Adipocyte (in vitro differentiated cells): ENCODE measurements around the gene FAM184B.
"Not testable (repeated sequence)": the region's sequence is repeated elsewhere in the genome, so short reads cannot be mapped to it uniquely, and the experiment has no call there.

Experiments
- DNase-seq: peaks from one replicate; pipeline ENCODE4 v3.0.0-alpha.2; 2015; ENCODE audit warnings: low read depth
- H3K27me3 ChIP-seq: replicated peaks from 2 replicates; pipeline ENCODE4 v1.7.0; 2013; ENCODE audit warnings: mild to moderate bottlenecking, low read length, moderate library complexity; ENCODE audit not compliant: control insufficient read depth, insufficient read depth
- H3K36me3 ChIP-seq: 2 replicates; pipeline ENCODE4 v1.7.0; 2013; ENCODE audit warnings: low read length, mild to moderate bottlenecking, moderate library complexity; ENCODE audit not compliant: control insufficient read depth, insufficient read depth, severe bottlenecking
- H3K4me1 ChIP-seq: 2 replicates; pipeline ENCODE4 v1.7.0; 2013; ENCODE audit warnings: mild to moderate bottlenecking, low read length, moderate library complexity; ENCODE audit not compliant: control insufficient read depth, insufficient read depth
- H3K4me3 ChIP-seq: 2 replicates; pipeline ENCODE4 v1.7.0; 2013; ENCODE audit warnings: mild to moderate bottlenecking, low read length, moderate library complexity
- H3K9ac ChIP-seq: 2 replicates; pipeline ENCODE4 v1.7.0; 2013; ENCODE audit warnings: mild to moderate bottlenecking, low read length, moderate library complexity
- H3K9me3 ChIP-seq: 2 replicates; pipeline ENCODE4 v1.7.0; 2013; ENCODE audit warnings: mild to moderate bottlenecking, low read length, moderate library complexity; ENCODE audit not compliant: control insufficient read depth

FAM184B gene

DNA sequence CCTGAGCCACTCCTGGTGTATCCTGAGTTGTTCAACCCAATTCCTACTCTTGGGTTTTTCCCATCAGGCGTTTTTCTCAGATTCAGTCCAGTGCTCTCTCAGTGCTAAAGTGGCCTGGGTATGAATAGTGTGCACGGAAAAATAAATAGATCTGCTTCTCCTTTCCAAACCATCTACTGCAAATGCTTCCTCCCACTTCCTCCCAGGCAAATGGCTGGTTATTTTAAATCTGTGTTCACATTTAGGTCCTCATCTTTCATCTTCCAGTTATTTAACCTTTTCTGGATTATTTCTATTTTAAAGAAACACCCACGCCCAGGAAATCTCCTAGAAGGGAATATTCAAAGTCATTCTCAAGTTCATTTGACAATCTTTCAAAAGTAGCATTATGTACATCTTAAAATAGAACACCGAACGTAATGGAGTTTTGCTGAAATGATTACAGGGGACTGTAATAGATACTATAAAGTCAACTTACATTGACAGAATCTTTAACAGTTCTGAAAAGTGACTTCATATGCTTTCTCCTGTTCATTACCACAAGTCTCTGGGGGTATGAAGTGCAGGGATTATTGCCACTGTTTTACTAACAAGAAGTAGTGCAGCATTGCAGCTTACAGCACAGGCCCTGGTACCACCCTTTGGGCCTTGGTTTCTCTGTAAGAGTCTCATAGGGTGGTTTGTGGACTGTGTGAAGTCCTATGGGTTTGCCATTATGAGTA is 100.7 kb downstream of the FAM184B start:
- H3K4me1 ChIP-seq: no peaks in the 10 kb centered on the region
- no peaks in the 10 kb centered on the region for H3K36me3 ChIP-seq
- no peaks in the 10 kb centered on the region for H3K27me3 ChIP-seq
- H3K9me3 ChIP-seq: no peaks in the 10 kb centered on the region
- no peak for DNase-seq
- no peak overlapping the region for H3K4me3 ChIP-seq
- no peak overlapping the region for H3K9ac ChIP-seq

- Histone ChIP-seq H3K4me1 (no peaks in the 10 kb centered on the region), H3K27me3 (peaks cover 5% of the 10 kb centered on the region), H3K4me3 (no peak overlapping the region), H3K9ac (no peak overlapping the region), H3K9me3 (peaks cover 11% of the 10 kb centered on the region), H3K36me3 (no peaks in the 10 kb centered on the region)
- DNase-seq: no peak
These were observed 111.0 kb downstream of the FAM184B start for GRCh38 chr4:17670423-17670822.

DNA sequence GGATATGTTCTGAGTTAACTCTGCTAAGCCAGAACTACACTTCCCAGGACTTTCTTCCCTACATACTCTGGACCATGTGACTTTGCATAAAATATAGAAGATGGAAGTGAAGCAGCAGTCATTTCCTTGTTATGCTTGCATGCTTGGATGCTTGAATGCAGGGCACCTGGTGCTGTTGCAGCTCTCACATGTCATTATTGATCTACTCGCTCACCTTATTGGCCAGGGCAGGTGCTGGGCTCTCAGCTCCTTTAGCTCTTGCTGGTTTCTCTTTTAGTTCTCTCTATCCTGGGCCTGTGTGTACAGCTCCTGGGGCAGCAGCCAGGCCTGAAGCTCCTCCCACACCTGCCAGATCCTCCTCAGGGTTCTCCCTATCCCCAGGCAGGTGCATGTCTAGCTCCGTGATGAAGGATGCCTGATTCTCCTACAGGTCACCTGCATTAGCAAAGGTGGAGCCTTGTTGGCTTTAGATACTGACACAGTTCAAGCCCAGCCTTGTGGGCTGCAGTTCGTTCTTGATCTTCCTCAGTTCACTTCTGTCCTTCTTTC is 113.7 kb downstream of the FAM184B start:
- Histone ChIP-seq H3K4me1 (no peaks in the 10 kb centered on the region), H3K9me3 (peaks cover 11% of the 10 kb centered on the region), H3K36me3 (no peaks in the 10 kb centered on the region), H3K4me3 (no peak overlapping the region), H3K9ac (no peak overlapping the region), H3K27me3 (peaks cover 5% of the 10 kb centered on the region)
- DNase-seq: no peak

- peaks cover 8% of the 10 kb centered on the region for H3K9me3 ChIP-seq
These were observed 114.2 kb downstream of the FAM184B start for GRCh38 chr4:17667253-17667652.

DNA sequence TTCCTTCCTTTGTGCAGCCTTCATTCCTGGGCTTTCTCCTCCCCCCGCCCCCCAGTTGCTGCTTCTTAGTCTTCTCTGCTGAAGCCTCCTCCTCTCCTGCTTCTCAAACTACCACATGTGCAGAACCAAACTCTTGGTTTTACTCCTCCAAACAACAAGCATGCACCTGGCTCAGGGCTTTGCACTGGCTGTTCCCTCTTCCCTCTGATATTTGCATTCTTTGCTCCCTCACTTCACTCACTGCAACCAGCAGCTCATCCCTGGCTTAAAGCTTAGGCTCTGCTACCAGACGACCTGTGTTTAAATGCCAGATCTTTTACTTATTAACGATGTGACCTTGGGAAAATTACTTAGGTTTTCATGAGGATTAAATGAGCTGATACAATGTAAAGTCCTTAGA is 115.6 kb downstream of the FAM184B start:
- Histone ChIP-seq H3K4me1 (no peaks in the 10 kb centered on the region), H3K36me3 (no peaks in the 10 kb centered on the region), H3K9ac (no peak overlapping the region), H3K27me3 (peaks cover 3% of the 10 kb centered on the region), H3K4me3 (no peak overlapping the region), H3K9me3 (no peaks in the 10 kb centered on the region)
- no peak for DNase-seq

More at GRCh38 chr4:17667253-17667652, 114.2 kb downstream of the FAM184B start:
- Histone ChIP-seq H3K4me1 (no peaks in the 10 kb centered on the region), H3K27me3 (peaks cover 5% of the 10 kb centered on the region), H3K36me3 (no peaks in the 10 kb centered on the region), H3K4me3 (no peak overlapping the region), H3K9ac (no peak overlapping the region)
- no peak for DNase-seq

DNA sequence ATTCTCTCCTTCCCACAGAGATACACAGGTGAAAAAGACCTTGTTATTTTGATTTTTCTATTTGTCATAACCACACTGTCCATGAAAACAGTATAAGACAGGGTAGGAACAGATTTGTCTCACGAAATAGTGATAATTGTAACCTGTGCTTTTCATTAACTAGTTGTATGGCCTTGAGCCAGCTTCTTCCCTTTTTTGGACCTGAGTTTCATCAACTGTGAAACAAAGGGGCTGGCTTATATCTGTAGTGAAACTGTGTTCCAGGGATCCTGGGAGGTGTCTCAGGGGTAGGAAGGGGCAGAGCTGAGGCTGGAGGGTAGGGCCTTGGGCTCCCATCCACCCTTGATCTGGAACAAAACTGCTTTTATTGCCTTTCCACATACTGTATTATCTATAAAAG is 116.1 kb downstream of the FAM184B start:
- Histone ChIP-seq H3K36me3 (no peaks in the 10 kb centered on the region), H3K4me3 (no peak overlapping the region)
- DNase-seq: no peak

GRCh38 chr4:17664755-17665154 is 116.7 kb downstream of the FAM184B start:
- no peak overlapping the region for H3K9ac ChIP-seq
- peaks cover 3% of the 10 kb centered on the region for H3K27me3 ChIP-seq
- H3K4me1 ChIP-seq: no peaks in the 10 kb centered on the region
- no peaks in the 10 kb centered on the region for H3K36me3 ChIP-seq
- no peak overlapping the region for H3K4me3 ChIP-seq
- no peak for DNase-seq
- no peaks in the 10 kb centered on the region for H3K9me3 ChIP-seq

More for the DNA sequence above, 116.1 kb downstream of the FAM184B start:
- Histone ChIP-seq H3K9me3 (no peaks in the 10 kb centered on the region), H3K9ac (no peak overlapping the region), H3K4me1 (no peaks in the 10 kb centered on the region), H3K27me3 (peaks cover 3% of the 10 kb centered on the region)

DNA sequence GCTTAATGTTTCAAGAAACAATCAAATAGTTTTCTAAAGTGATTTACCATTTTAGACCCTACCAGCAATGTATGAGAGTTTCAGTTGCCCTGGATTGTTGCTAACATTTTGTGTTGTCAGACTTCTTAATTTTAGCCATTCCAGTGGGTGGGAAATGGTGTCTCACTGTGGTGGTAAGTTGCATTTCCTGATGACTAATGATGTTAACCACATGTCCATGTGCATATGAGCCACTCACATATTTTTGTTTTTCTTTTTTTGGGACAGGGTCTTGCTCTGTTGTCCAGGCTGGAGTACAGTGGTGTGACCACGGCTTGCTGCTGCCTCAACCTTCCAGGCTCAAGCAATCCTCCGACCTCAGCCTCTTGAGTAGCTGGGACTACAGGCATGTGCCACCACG is 118.7 kb downstream of the FAM184B start:
- H3K27me3 ChIP-seq: peaks cover 6% of the 10 kb centered on the region
- H3K4me1 ChIP-seq: no peaks in the 10 kb centered on the region
- no peak overlapping the region for H3K9ac ChIP-seq
- H3K4me3 ChIP-seq: no peak overlapping the region
- no peaks in the 10 kb centered on the region for H3K36me3 ChIP-seq
- H3K9me3 ChIP-seq: no peaks in the 10 kb centered on the region
- DNase-seq: no peak

GRCh38 chr4:17659196-17659595 is 122.2 kb downstream of the FAM184B start:
- H3K27me3 ChIP-seq: peaks cover 18% of the 10 kb centered on the region
- not testable (repeated sequence) for H3K4me1 ChIP-seq, H3K36me3 ChIP-seq, DNase-seq, H3K4me3 ChIP-seq, H3K9ac ChIP-seq, H3K9me3 ChIP-seq

DNA sequence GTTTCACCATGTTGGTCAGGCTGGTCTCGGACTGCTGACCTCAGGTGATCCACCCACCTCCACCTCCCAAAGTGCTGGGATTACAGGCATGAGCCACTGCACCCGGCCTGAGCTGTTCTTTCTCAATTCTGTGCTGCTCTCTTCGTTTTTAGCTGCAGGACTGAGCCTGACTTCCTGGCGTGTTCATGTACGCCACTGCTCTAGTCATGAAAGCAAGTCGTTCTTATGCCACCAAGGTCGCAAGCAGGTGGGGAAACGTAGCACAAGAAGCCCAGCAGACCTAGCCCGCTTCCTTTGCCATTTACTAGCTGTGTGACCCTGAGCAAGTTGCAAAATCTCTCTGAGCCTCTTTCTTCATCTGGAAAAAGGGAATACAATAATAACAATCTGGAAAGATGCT is 123.6 kb downstream of the FAM184B start:
- DNase-seq: no peak
- H3K4me3 ChIP-seq: no peak overlapping the region
- no peaks in the 10 kb centered on the region for H3K9me3 ChIP-seq
- H3K36me3 ChIP-seq: no peaks in the 10 kb centered on the region
- H3K4me1 ChIP-seq: no peaks in the 10 kb centered on the region
- no peak overlapping the region for H3K9ac ChIP-seq
- H3K27me3 ChIP-seq: peaks cover 18% of the 10 kb centered on the region

GRCh38 chr4:17657090-17657489 is 124.3 kb downstream of the FAM184B start:
- no peak overlapping the region for H3K9ac ChIP-seq
- H3K27me3 ChIP-seq: peaks cover 18% of the 10 kb centered on the region
- no peaks in the 10 kb centered on the region for H3K4me1 ChIP-seq
- no peaks in the 10 kb centered on the region for H3K9me3 ChIP-seq
- no peak for DNase-seq
- H3K4me3 ChIP-seq: no peak overlapping the region
- H3K36me3 ChIP-seq: no peaks in the 10 kb centered on the region

GRCh38 chr4:17654701-17655100 is 126.7 kb downstream of the FAM184B start:
- DNase-seq: no peak
- H3K9ac ChIP-seq: no peak overlapping the region
- H3K27me3 ChIP-seq: peaks cover 18% of the 10 kb centered on the region
- H3K36me3 ChIP-seq: no peaks in the 10 kb centered on the region
- H3K9me3 ChIP-seq: no peaks in the 10 kb centered on the region
- H3K4me3 ChIP-seq: no peak overlapping the region
- H3K4me1 ChIP-seq: no peaks in the 10 kb centered on the region
